Kidney (tissue), 14 donors: ENCODE data around the gene INHBA. TPM values are rescaled to one million over a fixed set of nuclear protein-coding genes. Genes with fewer than 3 reads are reported as not detected.
A peak's percentile ranks its signal among the peaks of the same experiment; 100 is the strongest.

Source experiments
- DNase-seq, 5 donors: peaks; one replicate each; pipeline ENCODE4 v3.0.0-alpha.2; 2013 to 2020
- FAIRE-seq: peaks from 2 replicates; lab custom pipeline; 2012; peaks lifted over from hg19 to GRCh38; lab: Jason Lieb, UNC
- H3K27ac ChIP-seq, 2 donors: one replicate each; pipeline ENCODE4 v1.7.0; 2013; ENCODE audit warnings: low read depth in 2 of 2, low read length in 2 of 2, inconsistent platforms in 1 of 2
- H3K27me3 ChIP-seq: one replicate; pipeline ENCODE4 v1.7.1; 2013; ENCODE audit warnings: low read length, inconsistent platforms; ENCODE audit not compliant: control insufficient read depth, insufficient read depth
- H3K36me3 ChIP-seq, 3 donors: one replicate each; pipeline versions ENCODE4 v1.7.0 to v1.7.1; 2013; ENCODE audit warnings: low read length in 3 of 3, control low read depth in 1 of 3, inconsistent platforms in 1 of 3; ENCODE audit not compliant: insufficient read depth in 3 of 3, control insufficient read depth in 2 of 3
- H3K4me1 ChIP-seq, 3 donors: one replicate each; pipeline versions ENCODE4 v1.7.0 to v1.7.1; 2013; ENCODE audit warnings: low read length in 3 of 3, inconsistent platforms in 1 of 3, low read depth in 1 of 3; ENCODE audit not compliant: control insufficient read depth in 2 of 3, insufficient read depth in 2 of 3
- H3K4me3 ChIP-seq, 3 donors: one replicate each; pipeline versions ENCODE4 v1.7.0 to v1.8.1; 2013; ENCODE audit warnings: low read length in 3 of 3, control low read depth in 1 of 3, inconsistent platforms in 1 of 3
- H3K9ac ChIP-seq, 3 donors: one replicate each; pipeline versions ENCODE4 v1.7.0 to v1.7.1; 2013; ENCODE audit warnings: low read length in 3 of 3, control low read depth in 1 of 3, inconsistent platforms in 1 of 3
- H3K9me3 ChIP-seq, 3 donors: one replicate each; pipeline versions ENCODE4 v1.7.0 to v1.7.1; 2013; ENCODE audit warnings: low read length in 3 of 3, control low read depth in 1 of 3, inconsistent platforms in 1 of 3; ENCODE audit not compliant: control insufficient read depth in 2 of 3, insufficient read depth in 1 of 3
- intact Hi-C: fragments of 100-400 bp; cut with DNase I; formaldehyde crosslinking; loops from one replicate; pipeline ENCODE4 v1.11.1; 2022
- polyA plus RNA-seq: library from polyadenylated mRNA; stranded (reverse); fragments of 350-450 nt; fragmentation: Illumina TruSeq; extraction: RNeasy Lipid Tissue Mini Kit (QIAGEN cat#74804); gene quantifications from one replicate; pipeline ENCODE4 v1.2.3, GENCODE V29; 2014; ENCODE audit warnings: low read depth, low replicate concordance; ENCODE audit not compliant: insufficient read depth
- total RNA-seq: library from RNA; stranded (reverse); fragmentation: NEBNext Ultra II Directional; extraction: Animal tissue kit (Norgen Biotek cat#: 25700); gene quantifications from one replicate; pipeline ENCODE4 v1.2.1, GENCODE V29; 2021
- TF ChIP-seq, protein P1 (sequence below): IDR thresholded peaks from 3 replicates; pipeline ENCODE4 v1.5.1; 2012; ENCODE audit warnings: mild to moderate bottlenecking, moderate library complexity, borderline replicate concordance; ENCODE audit not compliant: insufficient read depth; ENCODE audit errors: extremely low read depth
- donor health status: control.
- donor health status: control.
- donor health status: control.
- donor health status: control.
- donor health status: control.
- donor health status: DM: yes; HTN: yes; CAD: no.
- donor health status: Normal renal cell carcinoma (clear cell type).

INHBA gene
- total and polyA plus RNA-seq, 2 donors from 2014 or later: 0.49 to 5.9 TPM

- Histone ChIP-seq H3K9me3 (no peaks in the 10 kb centered on the region), H3K36me3 (no peaks in the 10 kb centered on the region), H3K9ac (no peak overlapping the region), H3K4me1 (no peaks in the 10 kb centered on the region), H3K27ac (no peak overlapping the region), H3K4me3 (no peak overlapping the region), H3K27me3 (no peaks in the 10 kb centered on the region)
- peak in 1 of 5 donors; percentile 10 for DNase-seq
- no peak for FAIRE-seq
- TF ChIP-seq, protein P1, sequence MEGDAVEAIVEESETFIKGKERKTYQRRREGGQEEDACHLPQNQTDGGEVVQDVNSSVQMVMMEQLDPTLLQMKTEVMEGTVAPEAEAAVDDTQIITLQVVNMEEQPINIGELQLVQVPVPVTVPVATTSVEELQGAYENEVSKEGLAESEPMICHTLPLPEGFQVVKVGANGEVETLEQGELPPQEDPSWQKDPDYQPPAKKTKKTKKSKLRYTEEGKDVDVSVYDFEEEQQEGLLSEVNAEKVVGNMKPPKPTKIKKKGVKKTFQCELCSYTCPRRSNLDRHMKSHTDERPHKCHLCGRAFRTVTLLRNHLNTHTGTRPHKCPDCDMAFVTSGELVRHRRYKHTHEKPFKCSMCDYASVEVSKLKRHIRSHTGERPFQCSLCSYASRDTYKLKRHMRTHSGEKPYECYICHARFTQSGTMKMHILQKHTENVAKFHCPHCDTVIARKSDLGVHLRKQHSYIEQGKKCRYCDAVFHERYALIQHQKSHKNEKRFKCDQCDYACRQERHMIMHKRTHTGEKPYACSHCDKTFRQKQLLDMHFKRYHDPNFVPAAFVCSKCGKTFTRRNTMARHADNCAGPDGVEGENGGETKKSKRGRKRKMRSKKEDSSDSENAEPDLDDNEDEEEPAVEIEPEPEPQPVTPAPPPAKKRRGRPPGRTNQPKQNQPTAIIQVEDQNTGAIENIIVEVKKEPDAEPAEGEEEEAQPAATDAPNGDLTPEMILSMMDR: no peak
- intact Hi-C loops: no loop called here
Observed at GRCh38 chr7:41656366-41656765, 46.5 kb downstream of the INHBA start.

GRCh38 chr7:41655426-41655825, 47.5 kb downstream of the INHBA start:
- H3K9me3 ChIP-seq: no peaks in the 10 kb centered on the region
- FAIRE-seq: no peak
- no peak overlapping the region for H3K4me3 ChIP-seq
- TF ChIP-seq, protein P1: no peak
- no peaks in the 10 kb centered on the region for H3K27me3 ChIP-seq
- peak in 1 of 5 donors; percentile 8 for DNase-seq
- H3K36me3 ChIP-seq: no peaks in the 10 kb centered on the region
- no peaks in the 10 kb centered on the region for H3K4me1 ChIP-seq
- intact Hi-C loops: no loop called here
- no peak overlapping the region for H3K9ac ChIP-seq
- no peak overlapping the region for H3K27ac ChIP-seq

DNA sequence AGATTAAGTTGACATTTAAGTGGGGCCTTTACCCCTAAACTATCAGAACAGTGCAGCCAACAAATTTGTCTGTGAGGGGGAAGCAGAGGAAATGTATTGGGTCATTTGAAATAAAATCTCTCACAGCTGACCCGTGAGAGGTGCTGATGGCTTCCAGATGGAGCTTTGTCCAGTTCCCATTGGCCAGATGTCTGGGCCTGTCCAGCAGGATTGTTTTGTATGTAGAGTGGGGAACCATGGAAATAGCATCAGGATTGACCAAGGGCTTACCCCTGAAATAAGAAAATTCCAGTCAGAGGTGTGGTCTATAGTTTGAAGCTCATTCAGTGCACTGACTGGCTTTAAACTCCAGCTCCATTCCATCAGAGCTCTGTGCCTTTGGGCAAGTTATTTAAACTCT, 50.6 kb downstream of the INHBA start:
- no peaks in the 10 kb centered on the region for H3K4me1 ChIP-seq
- no peak overlapping the region for H3K9ac ChIP-seq
- TF ChIP-seq, protein P1: no peak
- H3K9me3 ChIP-seq: no peaks in the 10 kb centered on the region
- intact Hi-C loops: no loop called here
- no peaks in the 10 kb centered on the region for H3K27me3 ChIP-seq
- FAIRE-seq: no peak
- peak in 3 of 5 donors; percentile 24 to 76 (median 26) for DNase-seq
- no peak overlapping the region for H3K27ac ChIP-seq
- no peak overlapping the region for H3K4me3 ChIP-seq
- no peaks in the 10 kb centered on the region for H3K36me3 ChIP-seq

DNA sequence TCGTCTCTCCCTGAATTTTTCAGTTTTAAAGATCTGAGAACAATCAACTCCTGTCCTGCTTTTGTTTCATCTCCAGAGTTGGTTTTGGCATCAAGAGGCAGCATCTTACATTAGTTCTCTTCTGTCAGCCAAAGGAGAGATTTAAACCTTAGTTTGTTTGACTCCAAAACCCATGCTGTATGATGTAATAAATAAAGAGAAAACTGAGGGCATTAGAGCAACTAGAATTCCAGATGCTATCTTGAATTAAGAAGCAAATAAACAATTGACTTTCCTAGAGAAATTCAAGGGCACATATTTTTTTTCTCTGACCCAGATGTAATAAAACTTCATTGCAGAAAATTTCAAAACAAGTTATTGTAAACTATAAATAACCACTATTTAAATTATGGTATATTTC, 54.4 kb downstream of the INHBA start:
- Histone ChIP-seq H3K4me3 (no peak overlapping the region), H3K27ac (no peak overlapping the region), H3K9me3 (no peaks in the 10 kb centered on the region), H3K36me3 (no peaks in the 10 kb centered on the region), H3K4me1 (no peaks in the 10 kb centered on the region), H3K9ac (no peak overlapping the region), H3K27me3 (no peaks in the 10 kb centered on the region)
- intact Hi-C loops: no loop called here
- DNase-seq (peak in 2 of 5 donors; percentile 14 to 32), FAIRE-seq (no peak)
- TF ChIP-seq, protein P1: no peak
